IMR-90 (cell line): ENCODE data around the gene ATP1A1. TPM values are rescaled to one million over a fixed set of nuclear protein-coding genes. Genes with fewer than 3 reads are reported as not detected.

ENCODE experiments used
- ATAC-seq: fragments of 200-7000 bp; cut with Tn5 transposase; 2 replicates; pipeline ENCODE4 v1.9.1; 2020; ENCODE audit warnings: low read depth, mild to moderate bottlenecking, moderate library complexity
- BruUV-seq: library from RNA; stranded (reverse); fragments of 400-500 nt; replicated peaks from 2 replicates; lab custom pipeline; 2021; lab: Mats Ljungman, UMichigan
- CTCF ChIA-PET: fragments of 300-600 bp; formaldehyde crosslinking; extraction: SDS; loops from one replicate; lab custom pipeline; 2021; ENCODE audit warnings: antibody characterized with exemption; lab: Yijun Ruan, JAX
- POLR2A ChIA-PET: fragments of 300-600 bp; sonication (Branson Sonifier 250); formaldehyde crosslinking; loops from one replicate; lab custom pipeline; 2022; ENCODE audit warnings: antibody characterized with exemption; ENCODE audit not compliant: unreplicated experiment; lab: Charles Lee
- DNase-seq: peaks from one replicate; pipeline ENCODE4 v3.0.0; 2013
- H2AFZ ChIP-seq: replicated peaks from 2 replicates; pipeline ENCODE3; 2013; ENCODE audit warnings: low read length, mild to moderate bottlenecking; ENCODE audit not compliant: poor library complexity
- H2AK5ac ChIP-seq: 2 replicates; pipeline ENCODE4 v1.6.1; 2013; ENCODE audit warnings: low read depth, low read length, inconsistent platforms
- H2AK9ac ChIP-seq: replicated peaks from 2 replicates; pipeline ENCODE3; 2013; ENCODE audit warnings: mild to moderate bottlenecking, low read depth, low read length, moderate library complexity; ENCODE audit not compliant: poor library complexity
- H2BK120ac ChIP-seq: 2 replicates; pipeline ENCODE4 v1.6.1; 2013; ENCODE audit warnings: low read depth, low read length, inconsistent platforms
- H2BK15ac ChIP-seq: 3 replicates; pipeline ENCODE4 v1.6.1; 2013; ENCODE audit warnings: low read depth, low read length, inconsistent platforms
- H2BK20ac ChIP-seq: 2 replicates; pipeline ENCODE4 v1.6.1; 2013; ENCODE audit warnings: low read depth, mild to moderate bottlenecking, inconsistent platforms, low read length, moderate library complexity
- H2BK5ac ChIP-seq: 2 replicates; pipeline ENCODE4 v1.6.1; 2013; ENCODE audit warnings: mild to moderate bottlenecking, low read depth, low read length, inconsistent platforms; ENCODE audit not compliant: poor library complexity, severe bottlenecking
- H3K14ac ChIP-seq: replicated peaks from 2 replicates; pipeline ENCODE4 v1.6.1; 2013; ENCODE audit warnings: low read depth, low read length, inconsistent platforms
- H3K18ac ChIP-seq: 2 replicates; pipeline ENCODE4 v1.6.1; 2013; ENCODE audit warnings: low read depth, low read length, control low read depth
- H3K23ac ChIP-seq: 2 replicates; pipeline ENCODE4 v1.6.1; 2013; ENCODE audit warnings: low read depth, low read length, inconsistent platforms
- H3K27ac ChIP-seq: 2 replicates; pipeline ENCODE4 v1.5.1; 2013; ENCODE audit warnings: mild to moderate bottlenecking, control low read depth, low read length; ENCODE audit not compliant: insufficient read depth
- H3K27me3 ChIP-seq: 2 replicates; pipeline ENCODE4 v1.6.1; 2013; ENCODE audit warnings: low read length; ENCODE audit not compliant: control insufficient read depth, insufficient read depth
- H3K36me3 ChIP-seq: 2 replicates; pipeline ENCODE4 v1.6.1; 2013; ENCODE audit warnings: low read length, mixed read lengths; ENCODE audit not compliant: control insufficient read depth, insufficient read depth
- H3K4ac ChIP-seq: 2 replicates; pipeline ENCODE4 v1.6.1; 2013; ENCODE audit warnings: low read depth, low read length, inconsistent platforms
- H3K4me1 ChIP-seq: 2 replicates; pipeline ENCODE4 v1.6.1; 2013; ENCODE audit warnings: low read length, mixed read lengths; ENCODE audit not compliant: control insufficient read depth, insufficient read depth
- H3K4me2 ChIP-seq: 2 replicates; pipeline ENCODE4 v1.6.1; 2013; ENCODE audit warnings: low read depth, mild to moderate bottlenecking, control low read depth, low read length, moderate library complexity
- H3K4me3 ChIP-seq: 2 replicates; pipeline ENCODE4 v1.5.1; 2013; ENCODE audit warnings: low read depth, mild to moderate bottlenecking, control low read depth, low read length, moderate library complexity; ENCODE audit not compliant: insufficient read depth
- H3K56ac ChIP-seq: 2 replicates; pipeline ENCODE4 v1.6.1; 2013; ENCODE audit warnings: low read length, inconsistent platforms; ENCODE audit not compliant: insufficient read depth; ENCODE audit errors: extremely low read depth
- H3K79me1 ChIP-seq, 2 experiments: 2 replicates each; pipeline ENCODE4 v1.6.1; 2013; ENCODE audit warnings: low read length in 2 of 2, inconsistent platforms in 1 of 2, low read depth in 1 of 2
- H3K9ac ChIP-seq: 2 replicates; pipeline ENCODE4 v1.6.1; 2013; ENCODE audit warnings: low read depth, low read length, control low read depth
- H3K9me1 ChIP-seq: 2 replicates; pipeline ENCODE4 v1.6.1; 2013; ENCODE audit warnings: low read length, inconsistent platforms; ENCODE audit not compliant: insufficient read depth
- H3K9me3 ChIP-seq: 2 replicates; pipeline ENCODE4 v1.6.1; 2013; ENCODE audit warnings: low read length; ENCODE audit not compliant: control insufficient read depth, insufficient read depth
- H4K20me1 ChIP-seq: 2 replicates; pipeline ENCODE4 v1.6.1; 2013; ENCODE audit warnings: low read length, inconsistent platforms; ENCODE audit not compliant: insufficient read depth
- H4K5ac ChIP-seq: 2 replicates; pipeline ENCODE4 v1.6.1; 2013; ENCODE audit warnings: mild to moderate bottlenecking, low read depth, low read length, control low read depth
- H4K8ac ChIP-seq, 2 experiments: 2 replicates each; pipeline ENCODE4 v1.6.1; 2013; ENCODE audit warnings: low read depth in 2 of 2, low read length in 2 of 2, control low read depth in 1 of 2, inconsistent platforms in 1 of 2
- H4K91ac ChIP-seq: 2 replicates; pipeline ENCODE4 v1.6.1; 2013; ENCODE audit warnings: low read depth, low read length, inconsistent platforms; ENCODE audit not compliant: insufficient read depth
- MAZ ChIP-seq: IDR thresholded peaks from 2 replicates; pipeline ENCODE4 v1.6.1; 2012; ENCODE audit warnings: low read depth, mild to moderate bottlenecking, low read length, improper control_type of control experiment, moderate library complexity, borderline replicate concordance
- WGBS, 2 experiments: methylation state at CpG; one replicate each; pipeline versions ENCODE4 v1.1.5 to v1.1.7; 2013; ENCODE audit warnings: missing lambda C conversion rate in 2 of 2; ENCODE audit not compliant: insufficient read length in 1 of 2; ENCODE audit errors: extremely low coverage in 2 of 2; 5-methylcytosine and 5-hydroxymethylcytosine counted together
- dilution Hi-C: fragments of 300-500 bp; cut with HindIII; formaldehyde crosslinking; loops from one replicate; pipeline ENCODE4 v1.14.3; 2018; ENCODE audit warnings: low sequenced_read_pairs; ENCODE audit not compliant: unreplicated experiment
- in situ Hi-C: fragments of 300-500 bp; cut with MboI; formaldehyde crosslinking; loops from 3 replicates; pipeline ENCODE4 v1.14.3; 2019; ENCODE audit warnings: low sequenced_read_pairs, inconsistent platforms, mixed read lengths
- intact Hi-C: fragments of 100-400 bp; cut with micrococcal nuclease; formaldehyde crosslinking; loops from 2 replicates; pipeline ENCODE4 v1.10.0; 2022
- polyA plus RNA-seq, 3 experiments: library from polyadenylated mRNA; depleted of rRNA; stranded (reverse); fragments of >200 nt; gene quantifications; 2 replicates each; pipeline ENCODE4 v1.2.3, GENCODE V29; 2012; ENCODE audit warnings: low replicate concordance in 1 of 3
- total RNA-seq: library from RNA; depleted of rRNA; stranded (reverse); fragments of >200 nt; gene quantifications from 2 replicates; pipeline ENCODE4 v1.2.3, GENCODE V29; 2012
- TF ChIP-seq, protein P1 (sequence below): fragments of 150-350 bp; IDR thresholded peaks from 2 replicates; pipeline ENCODE4 v1.6.1; 2016; ENCODE audit warnings: low read depth, mild to moderate bottlenecking, low read length, moderate library complexity, borderline replicate concordance

The ATP1A1 gene
- total and polyA plus RNA-seq, 2 of the 4 experiments (the other 2 are of a cell fraction): 116 to 125 TPM

DNA sequence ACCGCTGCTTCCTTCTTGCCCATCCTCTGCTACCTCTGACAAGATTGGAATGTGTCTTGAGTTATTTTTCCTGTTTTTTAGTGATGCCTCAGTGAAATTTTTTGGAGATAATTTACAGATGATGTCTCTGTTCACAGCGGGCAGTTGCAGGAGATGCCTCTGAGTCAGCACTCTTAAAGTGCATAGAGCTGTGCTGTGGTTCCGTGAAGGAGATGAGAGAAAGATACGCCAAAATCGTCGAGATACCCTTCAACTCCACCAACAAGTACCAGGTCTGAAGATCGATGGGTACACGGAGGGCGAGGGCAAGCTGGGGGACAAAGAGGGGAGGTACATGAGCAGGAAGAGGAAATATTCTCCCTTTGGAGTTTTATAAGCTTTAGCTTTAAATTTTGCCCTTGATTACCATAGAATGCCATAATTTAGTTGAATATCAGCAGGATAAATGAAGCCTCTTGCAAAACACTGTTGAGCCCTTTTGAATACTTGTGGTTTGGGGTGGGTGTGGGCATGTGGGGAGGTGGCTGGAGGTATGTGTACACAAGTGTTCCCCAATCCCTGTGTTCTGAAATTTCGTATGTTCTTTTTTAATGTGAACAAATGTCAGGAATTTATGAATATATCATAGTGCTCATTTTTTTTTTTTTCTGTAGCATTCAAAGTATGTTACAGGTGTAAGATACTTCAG, 19.8 kb downstream of the ATP1A1 start:
- H3K27ac ChIP-seq: no peak overlapping the region
- no peak overlapping the region for H2AK9ac ChIP-seq
- peaks cover 3% of the 10 kb centered on the region; the same call in 1 of the 2 replicates for H3K9me1 ChIP-seq
- H2AFZ ChIP-seq: no peak overlapping the region
- no TSS peak for BruUV-seq
- no peaks in the 10 kb centered on the region; a peak in 1 of 4 replicates for H3K79me1 ChIP-seq
- H2BK120ac ChIP-seq: no peak overlapping the region
- no peak overlapping the region for H3K4ac ChIP-seq
- no peak for DNase-seq
- in situ Hi-C loops (no loop called here), dilution Hi-C loops (no loop called here), intact Hi-C loops (no loop called here)
- H3K36me3 ChIP-seq: peaks cover 58% of the 10 kb centered on the region
- no peak overlapping the region for H4K91ac ChIP-seq
- H3K18ac ChIP-seq: no peak overlapping the region
- TF ChIP-seq, protein P1, sequence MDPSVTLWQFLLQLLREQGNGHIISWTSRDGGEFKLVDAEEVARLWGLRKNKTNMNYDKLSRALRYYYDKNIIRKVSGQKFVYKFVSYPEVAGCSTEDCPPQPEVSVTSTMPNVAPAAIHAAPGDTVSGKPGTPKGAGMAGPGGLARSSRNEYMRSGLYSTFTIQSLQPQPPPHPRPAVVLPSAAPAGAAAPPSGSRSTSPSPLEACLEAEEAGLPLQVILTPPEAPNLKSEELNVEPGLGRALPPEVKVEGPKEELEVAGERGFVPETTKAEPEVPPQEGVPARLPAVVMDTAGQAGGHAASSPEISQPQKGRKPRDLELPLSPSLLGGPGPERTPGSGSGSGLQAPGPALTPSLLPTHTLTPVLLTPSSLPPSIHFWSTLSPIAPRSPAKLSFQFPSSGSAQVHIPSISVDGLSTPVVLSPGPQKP: no peak
- TF ChIP-seq MAZ: no peak
- no peak overlapping the region for H3K23ac ChIP-seq
- H3K9me3 ChIP-seq: no peaks in the 10 kb centered on the region
- no peak overlapping the region for H2BK15ac ChIP-seq
- WGBS, 2 experiments: no CpG with 5 or more reads among the region's 10 CpGs
- no peak overlapping the region for H3K56ac ChIP-seq
- H3K4me1 ChIP-seq: no peaks in the 10 kb centered on the region
- CTCF ChIA-PET: interaction anchor here (1.3 kb wide), 1 partner anchor 10 kb away, joined by 3 read pairs; no protein-coding TSS in a partner anchor
- H4K8ac ChIP-seq: no peak overlapping the region
- no peak for ATAC-seq
- no peak overlapping the region for H3K14ac ChIP-seq
- H4K5ac ChIP-seq: no peak overlapping the region
- H3K4me3 ChIP-seq: no peak overlapping the region
- no peak overlapping the region for H2BK20ac ChIP-seq
- H2AK5ac ChIP-seq: no peak overlapping the region
- POLR2A ChIA-PET: no interaction called here
- H3K9ac ChIP-seq: no peak overlapping the region
- no peaks in the 10 kb centered on the region for H3K27me3 ChIP-seq
- no peak overlapping the region for H2BK5ac ChIP-seq
- no peak overlapping the region for H3K4me2 ChIP-seq
- no peaks in the 10 kb centered on the region for H4K20me1 ChIP-seq
